Measurements from ENCODE around the gene MIA3.

The MIA3 gene

GRCh38 chr1:222680080-222680479, 62.2 kb downstream of the MIA3 start:
- DNase-seq = no peak

- no peak for DNase-seq
Observed at GRCh38 chr1:222691016-222691415, 73.1 kb downstream of the MIA3 start.

GRCh38 chr1:222694927-222695326, 77.0 kb downstream of the MIA3 start:
- DNase-seq = no peak

GRCh38 chr1:222696741-222697140, 78.8 kb downstream of the MIA3 start:
- no peak for DNase-seq

GRCh38 chr1:222697203-222697602, 79.3 kb downstream of the MIA3 start:
- no peak for DNase-seq

- no peak for DNase-seq
Observed at GRCh38 chr1:222697826-222698225, 79.9 kb downstream of the MIA3 start.

GRCh38 chr1:222702210-222702609, 84.3 kb downstream of the MIA3 start:
- no peak for DNase-seq

GRCh38 chr1:222704260-222704659, 86.4 kb downstream of the MIA3 start:
- no peak for DNase-seq

- no peak for DNase-seq
Observed at GRCh38 chr1:222706815-222707214, 88.9 kb downstream of the MIA3 start.

- DNase-seq = no peak
Observed at GRCh38 chr1:222709700-222710153, 91.8 kb downstream of the MIA3 start.

GRCh38 chr1:222711319-222712252, 93.7 kb downstream of the MIA3 start:
- DNase-seq = peak; percentile 45

GRCh38 chr1:222712253-222713090, 94.6 kb downstream of the MIA3 start, which contains the start of the genes AIDA and BROX:
Gene AIDA, minus strand, starts transcription at chr1:222712491. Its CDS starts 174 bp downstream, at chr1:222712317.
Gene BROX, plus strand, starts transcription at chr1:222712564. Its CDS starts 3,136 bp downstream, at chr1:222715700.
- DNase-seq = peak; percentile 87

- peak; percentile 92 for DNase-seq
Observed at GRCh38 chr1:222713091-222713961, 95.4 kb downstream of the MIA3 start.

GRCh38 chr1:222716393-222716792, 98.5 kb downstream of the MIA3 start:
- DNase-seq = no peak
